ENCODE data around the gene TLR5.

TLR5 gene

GRCh38 chr1:223066415-223066814 is 76.6 kb downstream of the TLR5 start:
- DNase-seq, result no peak

DNA sequence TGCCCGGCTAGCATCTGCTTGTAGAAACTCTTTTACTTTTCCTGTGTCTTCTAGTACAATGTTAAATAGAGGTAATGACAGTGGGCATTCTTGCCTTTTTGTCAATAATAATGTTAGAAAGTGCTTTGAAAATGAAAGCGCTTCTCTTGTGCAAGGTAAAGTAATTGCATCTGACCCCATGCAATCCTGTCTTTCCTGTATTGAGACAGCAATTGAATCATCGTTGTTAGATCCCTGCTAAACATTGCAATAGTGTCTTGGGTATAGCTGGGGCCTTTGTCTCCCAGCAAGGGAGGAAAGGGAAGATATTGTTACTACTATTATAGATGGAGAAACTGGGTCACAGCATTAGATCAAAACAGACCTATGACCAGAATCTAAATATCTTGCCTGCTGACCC is 80.9 kb downstream of the TLR5 start:
- DNase-seq, result no peak

- DNase-seq, result no peak
Measured at GRCh38 chr1:223059526-223059925, 83.5 kb downstream of the TLR5 start.
